Measurements from ENCODE around the gene GALNS. TPM values are rescaled to one million over a fixed set of nuclear protein-coding genes. Genes with fewer than 3 reads are reported as not detected.

The GALNS gene
- total and polyA plus RNA-seq, 2 of the 8 experiments (the other 6 are each of a cell fraction or from before 2014, with no cell fraction given), result 8.9 to 17.8 TPM

DNA sequence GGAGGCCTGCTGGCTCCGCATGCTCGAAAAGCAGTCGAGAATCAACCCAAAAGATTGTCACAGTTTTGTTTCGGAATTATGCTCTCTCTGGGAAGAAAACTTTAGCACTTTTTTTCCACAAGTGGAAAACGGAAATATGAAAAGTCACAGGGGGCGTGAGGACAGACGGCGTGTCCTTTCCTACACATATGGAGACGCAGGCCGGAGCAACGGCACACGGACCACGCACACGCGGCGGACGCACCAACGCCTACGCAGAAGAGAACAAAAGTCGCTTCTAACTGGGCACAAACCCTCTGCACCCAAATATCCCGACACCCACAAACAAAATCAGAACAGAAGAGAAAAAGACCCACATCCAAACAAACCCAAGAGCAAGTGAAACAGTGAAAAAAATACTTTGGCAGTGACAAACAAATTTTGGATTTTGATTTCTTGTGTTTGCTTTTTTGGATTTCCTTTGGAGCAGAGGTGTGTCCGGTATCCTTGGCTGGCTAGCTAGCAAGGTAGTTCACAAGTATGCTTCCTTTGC is 19.0 kb upstream of the GALNS start:
- no peak overlapping the region for H3K56ac ChIP-seq (replicated peaks; ENCODE audit: insufficient read length, low read depth, low read length)
- FAIRE-seq, result no peak
- ChIA-PET CTCF (ENCODE audit: partially characterized antibody) (interaction anchor here (0.8 to 2.0 kb wide), 5 partner anchors 12 to 292 kb away, joined by 3 to 7 read pairs (median 3); no protein-coding TSS in a partner anchor), POLR2A (ENCODE audit: partially characterized antibody) (interaction anchor here (0.7 kb wide), 1 partner anchor 163 kb away, joined by 5 read pairs; no protein-coding TSS in a partner anchor)
- H3K9ac ChIP-seq (replicated peaks in 1 of 4; ENCODE audit: extremely low read depth in 1 of 4, low read depth in 3 of 4, low read length in 3 of 4), result no peak overlapping the region
- H3K14ac ChIP-seq (ENCODE audit: insufficient read length), result no peak overlapping the region
- DNase-seq (ENCODE audit: low read depth in 1 of 2, low spot score in 2 of 2), result no peak
- H3K4me2 ChIP-seq (ENCODE audit: insufficient read depth in 1 of 2, low read depth in 2 of 2, low read length in 2 of 2), result no peak overlapping the region
- no peak overlapping the region for H2BK120ac ChIP-seq (replicated peaks; ENCODE audit: low read depth, low read length)
- H4K91ac ChIP-seq (replicated peaks; ENCODE audit: insufficient read length, low read length), result no peak overlapping the region
- WGBS, 2 experiments (ENCODE audit: extremely low coverage in 1 of 2, insufficient coverage in 1 of 2, insufficient read length in 1 of 2, insufficient replicate concordance in 2 of 2, low coverage in 1 of 2, low lambda C conversion rate in 2 of 2, missing lambda C conversion rate in 1 of 2), result 94% methylated on average over 20 of the region's 22 CpGs; no CpG with 5 or more reads in 1 of the 2 experiments
- H2AFZ ChIP-seq (ENCODE audit: low read length), result no peak overlapping the region
- H3K36me3 ChIP-seq (ENCODE audit: control insufficient read depth in 2 of 4, insufficient read depth in 4 of 4, low read length in 3 of 4), result no peaks in the 10 kb centered on the region
- H3K4me3 ChIP-seq (ENCODE audit: extremely low read depth in 1 of 4, insufficient read depth in 2 of 4, low read depth in 3 of 4, low read length in 4 of 4), result no peak overlapping the region
- H3K27me3 ChIP-seq (replicated peaks in 1 of 4; ENCODE audit: control insufficient read depth in 3 of 4, extremely low read depth in 1 of 4, insufficient read depth in 3 of 4, low read length in 3 of 4), result peaks cover 0 to 1% (median 0%) of the 10 kb centered on the region in 4 experiments; a peak in 2 of 7 replicates
- H3K9me3 ChIP-seq (ENCODE audit: insufficient read depth in 2 of 2, low read depth in 1 of 2, low read length in 1 of 2), result no peaks in the 10 kb centered on the region; a peak in 1 of 4 replicates
- no peak overlapping the region for H3K27ac ChIP-seq (ENCODE audit: low read depth, low read length)
- H3K4ac ChIP-seq (replicated peaks; ENCODE audit: insufficient read length, low read depth, low read length), result no peak overlapping the region
- no peaks in the 10 kb centered on the region for H3K79me2 ChIP-seq (ENCODE audit: control insufficient read depth in 1 of 2, insufficient read depth in 2 of 2, low read length in 2 of 2)
- H3K18ac ChIP-seq (ENCODE audit: extremely low read depth, low read length), result no peak overlapping the region
- TF ChIP-seq RXRA (IDR thresholded peaks at IDR 0.05; ENCODE audit: insufficient read depth, low read depth, low read length) (no peak), CREB1 (IDR thresholded peaks at IDR 0.05) (no peak), KDM4A (IDR thresholded peaks at IDR 0.05; ENCODE audit: low read depth, low read length, severe bottlenecking) (no peak), CBX5 (IDR thresholded peaks at IDR 0.05; ENCODE audit: low read depth, low read length) (no peak), MAFK (IDR thresholded peaks at IDR 0.05; ENCODE audit: low read depth, low read length) (no peak)
- no peaks in the 10 kb centered on the region for H3K23me2 ChIP-seq (ENCODE audit: low read depth, low read length)
- no peak overlapping the region for H4K8ac ChIP-seq (ENCODE audit: extremely low read depth, insufficient read depth, low read length)
- no peak overlapping the region for H2BK15ac ChIP-seq (ENCODE audit: low read length)
- H3K79me1 ChIP-seq (ENCODE audit: low read depth, low read length), result no peaks in the 10 kb centered on the region
- no peak overlapping the region for H2BK12ac ChIP-seq (ENCODE audit: low read depth, low read length)
- no peak overlapping the region for H2BK5ac ChIP-seq (ENCODE audit: low read depth, low read length)
- H4K5ac ChIP-seq (ENCODE audit: insufficient read length, low read depth, low read length), result no peak overlapping the region
- H4K20me1 ChIP-seq (replicated peaks in 1 of 2; ENCODE audit: control insufficient read depth in 1 of 2, insufficient read depth in 2 of 2, low read length in 2 of 2), result no peaks in the 10 kb centered on the region
- no peak overlapping the region for H2AK5ac ChIP-seq (ENCODE audit: low read depth, low read length)
- peaks cover 0 to 5% (median under 1%) of the 10 kb centered on the region in 4 experiments; a peak in 4 of 7 replicates for H3K4me1 ChIP-seq (replicated peaks in 1 of 4; ENCODE audit: control insufficient read depth in 3 of 4, insufficient read depth in 4 of 4, low read length in 3 of 4)
- H2BK20ac ChIP-seq (ENCODE audit: low read length), result no peak overlapping the region
- H3K23ac ChIP-seq (ENCODE audit: insufficient read length), result no peak overlapping the region
